Choroid plexus epithelial cell (primary cell): ENCODE measurements around the gene RBM20.

Experiments
- DNase-seq: peaks from one replicate; pipeline ENCODE4 v3.0.0-alpha.2; 2010; ENCODE audit warnings: low read depth
- H3K4me3 ChIP-seq: 2 replicates; pipeline ENCODE4 v1.5.1; 2011; ENCODE audit warnings: low read depth, mild to moderate bottlenecking, control low read depth, low read length, moderate library complexity
- CTCF ChIP-seq: conservative IDR thresholded peaks from 2 replicates; pipeline ENCODE4 v1.5.1; 2011; ENCODE audit warnings: low read depth, mild to moderate bottlenecking, control low read depth, inconsistent platforms, low read length, moderate library complexity

Gene RBM20

GRCh38 chr10:110744782-110745181 lies 100.6 kb downstream of the RBM20 start:
- DNase-seq, result no peak
- H3K4me3 ChIP-seq, result no peak overlapping the region
- no peak for TF ChIP-seq CTCF

GRCh38 chr10:110746254-110746826 lies 102.2 kb downstream of the RBM20 start:
- peak; percentile 88 for DNase-seq
- no peak overlapping the region for H3K4me3 ChIP-seq
- peak; percentile 88 for TF ChIP-seq CTCF

- TF ChIP-seq CTCF, result no peak
- no peak for DNase-seq
- H3K4me3 ChIP-seq, result no peak overlapping the region
Observed at GRCh38 chr10:110746969-110747608, 103.0 kb downstream of the RBM20 start.

- peak; percentile 72 for DNase-seq
- no peak overlapping the region for H3K4me3 ChIP-seq
- no peak for TF ChIP-seq CTCF
Observed at GRCh38 chr10:110747609-110748464, 103.7 kb downstream of the RBM20 start.

- no peak for DNase-seq
- H3K4me3 ChIP-seq, result no peak overlapping the region
- TF ChIP-seq CTCF, result no peak
Observed at GRCh38 chr10:110748970-110749369, 104.8 kb downstream of the RBM20 start.

- no peak for DNase-seq
- TF ChIP-seq CTCF, result no peak
- H3K4me3 ChIP-seq, result no peak overlapping the region
Observed at GRCh38 chr10:110750931-110751330, 106.8 kb downstream of the RBM20 start.

GRCh38 chr10:110751850-110752249 lies 107.7 kb downstream of the RBM20 start:
- no peak for TF ChIP-seq CTCF
- no peak for DNase-seq

More at GRCh38 chr10:110751850-110752249, 107.7 kb downstream of the RBM20 start:
- no peak overlapping the region for H3K4me3 ChIP-seq
